ENCODE results near the gene KRTAP5-8. TPM values are rescaled to one million over a fixed set of nuclear protein-coding genes. Genes with fewer than 3 reads are reported as not detected.

KRTAP5-8 gene
- total RNA-seq, 2 donors from 2014 or later, result 0.35 TPM; not detected in 1

- Histone ChIP-seq H3K9me3 (no peaks in the 10 kb centered on the region), H3K27me3 (no peaks in the 10 kb centered on the region), H3K27ac (no peak overlapping the region), H3K9ac (ENCODE audit: low read depth in 2 of 2, low read length in 2 of 2) (no peak overlapping the region), H3K4me1 (no peaks in the 10 kb centered on the region), H3K36me3 (peaks cover 21% of the 10 kb centered on the region), H3K4me3 (no peak overlapping the region)
- DNase-seq, result no peak
- TF ChIP-seq CTCF (IDR thresholded peaks at IDR 0.05), result no peak
- intact Hi-C loops (cut with DNase I), result no loop called here
Observed at GRCh38 chr11:71499125-71499524, 38.7 kb upstream of the KRTAP5-8 start.

- no peak overlapping the region for H3K27ac ChIP-seq
- TF ChIP-seq CTCF (IDR thresholded peaks at IDR 0.05), result no peak
- no peak overlapping the region for H3K4me3 ChIP-seq
- no peaks in the 10 kb centered on the region for H3K9me3 ChIP-seq
- no peak for DNase-seq
- no peaks in the 10 kb centered on the region for H3K27me3 ChIP-seq
- intact Hi-C loops (cut with DNase I), result no loop called here
- peaks cover 21% of the 10 kb centered on the region for H3K36me3 ChIP-seq
- H3K4me1 ChIP-seq, result no peaks in the 10 kb centered on the region
- no peak overlapping the region for H3K9ac ChIP-seq (ENCODE audit: low read depth in 2 of 2, low read length in 2 of 2)
Observed at GRCh38 chr11:71499546-71499945, 38.3 kb upstream of the KRTAP5-8 start.

- Histone ChIP-seq H3K36me3 (peaks cover 21% of the 10 kb centered on the region), H3K27me3 (no peaks in the 10 kb centered on the region), H3K4me3 (no peak overlapping the region), H3K27ac (no peak overlapping the region), H3K4me1 (no peaks in the 10 kb centered on the region), H3K9ac (ENCODE audit: low read depth in 2 of 2, low read length in 2 of 2) (no peak overlapping the region), H3K9me3 (no peaks in the 10 kb centered on the region)
- no peak for TF ChIP-seq CTCF (IDR thresholded peaks at IDR 0.05)
- intact Hi-C loops (cut with DNase I), result no loop called here
- DNase-seq, result peak; percentile 34
Observed at GRCh38 chr11:71500601-71501021, 37.2 kb upstream of the KRTAP5-8 start.

GRCh38 chr11:71501071-71501985, 36.5 kb upstream of the KRTAP5-8 start:
- no peak overlapping the region for H3K27ac ChIP-seq

GRCh38 chr11:71502026-71502425, 35.8 kb upstream of the KRTAP5-8 start:
- H3K4me1 ChIP-seq, result no peaks in the 10 kb centered on the region
- H3K27me3 ChIP-seq, result no peaks in the 10 kb centered on the region
- no peak for DNase-seq
- H3K36me3 ChIP-seq, result peaks cover 18% of the 10 kb centered on the region
- TF ChIP-seq CTCF (IDR thresholded peaks at IDR 0.05), result no peak
- H3K27ac ChIP-seq, result no peak overlapping the region
- no peak overlapping the region for H3K9ac ChIP-seq (ENCODE audit: low read depth in 2 of 2, low read length in 2 of 2)
- H3K4me3 ChIP-seq, result no peak overlapping the region
- intact Hi-C loops (cut with DNase I), result no loop called here
- no peaks in the 10 kb centered on the region for H3K9me3 ChIP-seq

More at GRCh38 chr11:71501071-71501985, 36.5 kb upstream of the KRTAP5-8 start:
- Histone ChIP-seq H3K9ac (ENCODE audit: low read depth in 2 of 2, low read length in 2 of 2) (no peak overlapping the region), H3K36me3 (peaks cover 21% of the 10 kb centered on the region), H3K4me3 (no peak overlapping the region), H3K9me3 (no peaks in the 10 kb centered on the region), H3K27me3 (no peaks in the 10 kb centered on the region), H3K4me1 (no peaks in the 10 kb centered on the region)
- intact Hi-C loops (cut with DNase I), result no loop called here
- DNase-seq, result no peak
- TF ChIP-seq CTCF (IDR thresholded peaks at IDR 0.05), result no peak
